Fibroblast of the conjunctiva (primary cell): ENCODE measurements around the gene XPNPEP2.

Source experiments
- DNase-seq: peaks from one replicate; pipeline ENCODE4 v3.0.0-alpha.2; 2010; ENCODE audit warnings: low read depth

Gene XPNPEP2

GRCh38 chrX:129749069-129749468 is 10.3 kb downstream of the XPNPEP2 start:
- no peak for DNase-seq

DNA sequence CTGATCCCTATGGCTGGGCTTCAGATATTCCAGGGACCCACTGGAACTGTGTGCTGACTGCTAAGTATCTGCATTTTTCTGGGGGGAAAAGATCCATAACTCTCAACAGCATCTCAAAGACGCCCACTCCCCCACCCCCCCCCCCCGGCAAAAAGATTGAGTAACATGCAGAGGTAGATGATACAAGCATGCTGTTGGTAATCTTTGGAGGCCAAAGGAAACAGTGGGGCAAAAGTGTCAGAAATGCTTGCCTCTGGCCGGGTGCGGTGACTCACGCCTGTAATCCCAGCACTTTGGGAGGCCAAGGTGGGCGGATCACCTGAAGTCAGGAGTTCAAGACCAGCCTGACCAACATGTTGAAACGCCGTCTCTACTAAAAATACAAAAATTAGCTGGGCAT is 12.2 kb downstream of the XPNPEP2 start:
- no peak for DNase-seq

GRCh38 chrX:129754056-129755024 is 15.6 kb downstream of the XPNPEP2 start:
- DNase-seq: no peak

DNA sequence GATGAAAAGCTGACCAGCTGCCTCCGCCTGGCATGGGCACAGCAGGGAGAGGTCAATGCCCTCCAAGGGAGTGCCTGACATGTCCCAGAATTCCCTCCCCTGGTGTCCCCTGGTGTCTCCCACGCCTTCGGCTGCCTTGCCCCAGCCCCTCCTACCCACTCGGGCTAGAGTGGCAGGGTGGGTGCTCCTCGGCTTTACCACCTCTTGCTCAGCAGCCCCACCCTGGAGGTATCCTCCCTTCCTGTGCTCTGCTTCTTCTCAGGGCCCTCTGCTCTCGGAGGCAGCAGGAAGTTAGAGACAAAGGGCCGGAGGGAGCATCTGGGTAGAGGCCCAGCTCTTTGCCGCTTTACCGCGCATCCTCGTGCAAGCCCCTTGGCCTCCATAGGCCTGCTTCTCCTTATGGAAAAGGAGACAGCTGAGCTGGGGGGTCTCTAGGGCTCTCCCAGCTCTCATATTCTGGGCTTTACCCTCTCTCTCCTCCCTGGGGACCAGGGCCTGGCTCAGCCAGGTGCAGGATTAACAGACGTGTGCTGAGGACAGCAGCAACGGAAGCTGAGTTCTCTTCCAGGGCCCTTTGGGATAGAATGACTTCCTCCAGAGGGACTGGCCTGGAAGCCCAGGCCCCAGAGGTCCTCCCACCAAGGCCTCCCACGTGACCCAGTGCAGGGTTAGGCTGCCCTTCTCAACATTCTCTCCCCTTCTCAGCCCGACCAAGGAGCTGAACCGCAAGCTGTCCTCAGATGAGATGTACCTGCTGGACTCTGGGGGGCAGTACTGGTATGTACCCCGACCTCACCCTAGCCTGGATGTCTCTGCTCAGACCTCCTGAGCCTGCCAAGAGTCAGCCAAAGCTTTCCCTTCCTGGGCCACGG is 17.2 kb downstream of the XPNPEP2 start:
- no peak for DNase-seq

DNA sequence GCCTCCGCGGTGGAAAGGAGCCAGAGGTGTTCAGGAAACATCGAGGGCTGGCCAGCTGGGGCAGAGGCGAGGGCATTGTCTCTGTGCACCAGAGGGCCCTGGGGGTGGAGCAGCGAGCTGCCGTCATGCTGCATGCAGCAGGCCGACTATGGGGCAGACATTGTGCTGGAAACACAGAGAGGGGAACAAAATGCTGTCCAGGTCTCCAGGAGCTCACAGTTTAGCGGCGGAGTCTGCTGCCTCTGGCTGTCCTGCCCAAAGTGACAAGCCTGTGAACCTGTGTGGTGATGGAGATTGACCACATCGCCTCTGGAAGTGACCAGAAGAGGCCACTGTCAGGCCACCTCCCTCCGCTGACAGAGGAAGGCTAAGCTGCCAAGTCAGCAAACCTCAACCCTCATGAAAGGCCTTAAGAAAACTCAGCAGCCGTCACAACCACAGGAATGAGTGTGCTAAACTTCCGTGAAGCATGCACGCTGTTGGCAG is 20.8 kb downstream of the XPNPEP2 start:
- no peak for DNase-seq

GRCh38 chrX:129760155-129760554 is 21.4 kb downstream of the XPNPEP2 start:
- DNase-seq: no peak

DNA sequence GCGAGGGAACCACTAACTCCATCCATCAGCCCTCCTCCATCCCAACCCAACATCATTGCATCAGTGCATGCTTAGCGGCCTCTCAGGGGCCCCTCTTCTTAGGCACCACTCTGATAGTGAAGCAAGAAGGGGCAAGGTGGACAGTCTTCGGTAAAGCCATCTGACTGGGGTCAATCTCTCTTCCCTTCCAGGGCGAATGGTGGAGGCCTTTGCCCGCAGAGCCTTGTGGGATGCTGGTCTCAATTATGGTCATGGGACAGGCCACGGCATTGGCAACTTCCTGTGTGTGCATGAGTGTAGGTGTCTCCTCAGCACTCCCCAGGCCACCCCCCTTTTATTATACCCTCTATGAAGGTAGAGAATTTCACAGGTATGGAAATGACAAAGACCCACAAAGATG is 22.2 kb downstream of the XPNPEP2 start:
- DNase-seq: no peak

DNA sequence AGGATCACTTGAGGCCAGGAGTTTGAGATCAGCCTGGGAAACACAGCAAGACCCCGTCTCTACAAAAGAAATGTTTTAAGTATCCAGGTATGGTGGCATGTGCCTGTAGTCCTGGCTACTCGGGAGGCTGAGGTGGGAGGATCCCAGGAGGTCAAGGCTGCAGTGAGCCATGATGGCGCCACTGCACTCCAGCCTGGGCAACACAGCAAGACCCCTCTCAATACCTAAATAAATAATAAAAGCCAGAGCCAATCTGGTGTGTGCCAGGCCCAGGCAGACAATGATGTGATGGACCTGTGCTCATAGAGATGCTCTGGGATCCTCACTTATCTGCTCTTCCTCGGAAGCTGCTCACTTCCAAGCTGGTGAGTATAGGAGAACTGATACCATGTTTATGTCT is 22.8 kb downstream of the XPNPEP2 start:
- DNase-seq: no peak

GRCh38 chrX:129762448-129762847 is 23.7 kb downstream of the XPNPEP2 start:
- no peak for DNase-seq

- no peak for DNase-seq
Measured at GRCh38 chrX:129763666-129764065, 24.9 kb downstream of the XPNPEP2 start.

DNA sequence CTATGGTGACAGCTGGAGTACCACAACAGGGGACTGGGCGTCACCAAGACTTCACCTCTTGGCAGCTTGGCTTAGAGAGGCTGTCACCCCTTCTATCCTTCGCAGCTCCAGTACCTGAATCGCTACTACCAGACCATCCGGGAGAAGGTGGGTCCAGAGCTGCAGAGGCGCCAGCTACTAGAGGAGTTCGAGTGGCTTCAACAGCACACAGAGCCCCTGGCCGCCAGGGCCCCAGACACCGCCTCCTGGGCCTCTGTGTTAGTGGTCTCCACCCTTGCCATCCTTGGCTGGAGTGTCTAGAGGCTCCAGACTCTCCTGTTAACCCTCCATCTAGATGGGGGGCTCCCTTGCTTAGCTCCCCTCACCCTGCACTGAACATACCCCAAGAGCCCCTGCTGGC is 29.4 kb downstream of the XPNPEP2 start:
- DNase-seq: no peak

- no peak for DNase-seq
Measured at GRCh38 chrX:129768586-129769466, 30.0 kb downstream of the XPNPEP2 start.

DNA sequence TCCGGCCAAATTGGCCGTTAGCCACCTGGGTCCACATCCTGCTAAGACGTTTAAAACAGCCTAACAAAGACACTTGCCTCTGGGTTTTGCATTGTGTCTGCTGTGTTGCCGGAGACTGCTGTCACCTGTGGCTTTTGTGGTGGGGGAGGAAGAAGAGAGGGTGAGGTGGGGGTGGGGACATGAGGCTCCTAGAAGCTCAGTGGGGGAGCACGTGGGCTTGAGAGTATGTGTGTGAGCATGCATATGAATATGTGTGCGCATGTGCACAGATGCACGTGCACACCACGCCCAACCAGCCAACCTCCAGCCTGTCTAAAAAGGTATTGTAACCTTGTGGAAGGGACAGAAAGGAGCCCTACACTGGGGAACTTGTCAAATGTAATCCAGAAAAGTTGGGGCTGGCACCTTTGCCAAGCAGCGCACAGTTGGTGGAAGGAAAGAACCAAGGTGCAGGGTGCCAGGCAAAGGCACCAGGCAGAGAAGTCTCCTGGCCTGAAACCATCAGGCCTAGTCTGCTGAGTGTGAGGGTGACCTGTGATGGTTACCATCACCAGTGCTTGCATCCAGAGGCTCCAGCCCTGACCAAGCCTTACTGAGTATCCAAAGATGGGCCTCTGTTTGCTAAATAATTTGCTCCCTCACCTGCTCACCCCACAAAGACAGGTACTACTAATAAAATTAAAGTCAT is 30.8 kb downstream of the XPNPEP2 start:
- DNase-seq: no peak

DNA sequence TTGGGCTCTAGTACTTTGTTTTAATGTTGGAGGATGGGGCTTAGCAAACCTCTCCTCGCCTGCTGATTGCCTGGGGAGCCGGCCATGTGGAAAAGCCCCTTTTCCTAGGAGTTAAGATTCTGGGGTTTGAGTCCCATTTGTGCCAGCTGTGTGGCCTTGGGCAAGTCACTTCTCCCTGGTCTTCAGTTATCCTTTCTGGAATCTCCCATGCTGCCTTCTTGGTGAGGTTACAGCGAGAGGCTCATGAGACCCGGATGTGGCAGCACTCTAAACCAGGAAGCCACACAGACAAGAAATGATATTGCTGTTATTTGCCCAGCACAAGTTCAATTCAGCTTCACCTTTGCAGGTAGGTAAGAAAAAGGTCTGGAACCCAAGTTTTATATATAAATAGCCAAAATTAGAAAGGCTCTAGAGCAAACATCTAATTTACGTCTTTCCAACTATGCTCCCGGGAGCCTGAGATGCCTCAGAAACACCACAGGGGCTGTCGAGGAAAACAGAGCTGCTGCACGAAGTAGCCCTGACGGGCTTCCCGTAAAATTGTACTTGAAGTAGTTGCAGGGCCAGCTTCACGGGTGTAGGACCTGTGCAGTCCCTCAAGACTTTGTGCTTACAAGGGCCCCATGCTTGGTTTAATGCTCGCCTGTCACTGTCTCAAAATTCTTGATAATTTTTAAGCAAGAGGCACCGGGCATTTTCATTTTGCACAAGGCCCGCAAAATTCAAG is 32.7 kb downstream of the XPNPEP2 start:
- no peak for DNase-seq

DNA sequence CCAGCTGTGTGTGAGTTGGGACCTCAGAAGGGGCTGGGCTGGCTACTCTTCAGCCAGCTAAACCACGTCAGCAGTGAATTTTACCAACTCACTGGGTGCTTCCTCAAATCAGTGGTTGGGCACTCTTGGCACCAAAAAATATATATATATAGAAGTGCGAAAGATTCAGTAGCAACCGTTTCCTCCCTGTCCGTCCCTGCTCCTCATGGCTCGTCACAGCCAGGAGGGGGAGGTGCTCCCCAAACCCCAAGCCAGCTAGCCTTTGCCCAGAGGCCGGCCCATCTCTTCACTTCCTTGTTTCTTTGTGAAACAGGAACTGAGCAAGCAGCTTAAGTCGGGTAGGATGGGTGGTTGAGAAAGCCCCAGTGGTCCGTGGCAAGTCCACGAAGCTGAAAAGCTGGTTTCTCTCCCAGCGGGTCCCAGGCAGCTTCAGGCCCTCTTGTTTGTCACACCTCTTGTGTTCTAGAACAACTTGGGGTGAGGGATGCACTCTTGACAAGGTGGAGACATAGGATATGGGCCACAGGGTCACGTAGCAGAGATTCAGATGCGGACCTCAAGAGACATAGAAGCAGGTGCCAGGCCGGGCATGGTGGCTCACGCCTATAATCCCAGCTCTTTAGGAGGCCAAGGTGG is 34.1 kb downstream of the XPNPEP2 start:
- DNase-seq: no peak

DNA sequence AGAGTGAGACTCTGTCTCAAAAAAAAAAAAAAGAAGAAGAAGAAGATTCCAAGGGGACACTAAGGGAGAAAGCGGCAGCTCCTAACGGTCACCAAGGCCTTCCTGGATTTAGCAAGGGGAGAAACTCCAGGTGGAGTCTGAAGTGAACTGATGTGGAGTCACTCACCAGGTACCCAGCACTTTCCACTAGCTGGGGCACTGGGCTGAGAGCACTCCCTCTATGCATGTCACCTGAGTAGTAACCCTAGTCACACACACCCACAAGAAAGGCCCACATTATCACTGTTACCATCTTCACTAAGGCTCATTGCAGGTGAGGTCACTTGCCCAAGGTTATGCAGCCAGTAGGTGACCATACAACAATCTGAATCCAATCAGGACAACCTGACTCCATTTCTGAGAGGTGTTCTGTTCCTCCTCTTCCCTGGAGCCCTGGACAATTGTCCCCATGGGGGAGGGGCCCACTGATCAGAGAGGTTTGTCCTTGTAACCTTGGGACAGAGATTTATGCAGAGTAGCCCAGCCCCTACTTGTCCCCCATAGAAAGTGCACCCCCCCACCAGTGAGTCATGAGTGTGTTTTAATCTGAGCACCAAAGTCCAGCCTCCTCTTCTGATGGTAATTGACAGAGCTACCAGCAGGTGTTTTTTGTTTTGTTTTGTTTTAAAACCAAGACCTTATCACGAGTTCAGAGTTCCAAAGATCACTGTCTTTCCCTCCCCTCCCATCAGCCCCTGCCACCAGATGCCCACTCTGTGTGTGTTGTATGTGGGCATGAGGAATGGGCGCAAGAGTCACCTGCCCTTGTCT is 35.1 kb downstream of the XPNPEP2 start:
- no peak for DNase-seq

- no peak for DNase-seq
Measured at GRCh38 chrX:129777218-129778030, 38.6 kb downstream of the XPNPEP2 start.

- DNase-seq: no peak
Measured at GRCh38 chrX:129779086-129779672, 40.4 kb downstream of the XPNPEP2 start.
